Measurements from ENCODE around the gene CSTPP1. TPM values are rescaled to one million over a fixed set of nuclear protein-coding genes. Genes with fewer than 3 reads are reported as not detected.

The CSTPP1 gene
- total RNA-seq, 1 donor from 2014 or later: 31.5 TPM

DNA sequence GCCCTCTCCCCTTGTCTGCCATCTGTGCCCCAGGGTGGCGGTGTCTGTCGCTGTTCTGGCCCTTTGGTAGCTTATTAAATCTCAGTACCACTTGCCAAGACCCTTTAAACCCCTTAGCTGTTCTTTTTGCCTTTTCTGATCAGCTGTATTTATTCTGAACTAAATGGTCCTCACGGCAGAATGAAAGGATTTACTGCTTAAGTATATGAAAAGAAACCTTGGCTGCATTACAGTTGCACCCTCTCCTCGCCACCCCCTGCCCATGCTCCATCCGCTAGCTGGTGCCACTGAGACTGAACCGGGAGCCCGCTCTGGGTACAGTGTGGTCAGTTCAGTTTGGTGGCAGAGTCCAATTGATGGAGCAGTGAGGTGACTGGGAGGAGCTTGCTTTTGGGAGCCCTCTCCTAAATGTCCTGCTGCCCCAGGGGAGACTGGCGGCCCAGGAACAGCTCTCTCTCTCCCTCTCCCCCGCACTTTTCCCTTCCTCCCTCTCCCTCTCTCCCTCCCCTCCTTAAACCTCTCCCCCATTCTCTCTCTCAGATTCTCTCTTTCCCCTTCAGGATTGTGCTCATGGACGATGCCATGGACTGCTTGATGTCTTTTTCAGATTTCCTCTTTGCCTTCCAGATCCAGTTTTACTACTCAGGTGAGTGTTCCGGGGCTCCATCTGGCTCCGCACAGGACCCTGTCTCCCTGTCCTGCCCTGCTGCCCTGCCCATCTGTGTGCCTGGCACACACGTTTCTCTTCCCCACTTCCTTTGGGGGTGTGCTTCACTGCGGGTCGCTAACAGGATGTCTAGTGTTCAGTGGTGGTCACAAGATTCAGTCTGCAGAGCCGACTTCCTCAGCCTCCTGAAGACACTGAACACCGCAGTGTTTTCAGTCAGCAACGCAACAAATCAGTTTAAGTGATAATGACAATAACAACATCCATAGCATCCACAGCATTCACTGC lies 218.3 kb downstream of the CSTPP1 start:
- Histone ChIP-seq H3K27me3 (ENCODE audit: control insufficient read depth, insufficient read depth, low read length) (no peaks in the 10 kb centered on the region), H3K4me3 (ENCODE audit: low read depth, low read length) (no peak overlapping the region), H3K36me3 (ENCODE audit: control insufficient read depth, insufficient read depth, low read length) (no peaks in the 10 kb centered on the region)
- DNase-seq (ENCODE audit: low read depth): no peak
- no peak for TF ChIP-seq CTCF (IDR thresholded peaks at IDR 0.05; ENCODE audit: insufficient read depth, low read length, poor library complexity, severe bottlenecking)

- TF ChIP-seq CTCF (IDR thresholded peaks at IDR 0.05; ENCODE audit: insufficient read depth, low read length, poor library complexity, severe bottlenecking): no peak
- DNase-seq (ENCODE audit: low read depth): no peak
Measured at GRCh38 chr11:47155879-47156278, 219.3 kb downstream of the CSTPP1 start.

GRCh38 chr11:47156333-47156732 lies 219.8 kb downstream of the CSTPP1 start:
- no peak overlapping the region for H3K4me3 ChIP-seq (ENCODE audit: low read depth, low read length)
- no peaks in the 10 kb centered on the region for H3K27me3 ChIP-seq (ENCODE audit: control insufficient read depth, insufficient read depth, low read length)
- no peaks in the 10 kb centered on the region for H3K36me3 ChIP-seq (ENCODE audit: control insufficient read depth, insufficient read depth, low read length)
- no peak for TF ChIP-seq CTCF (IDR thresholded peaks at IDR 0.05; ENCODE audit: insufficient read depth, low read length, poor library complexity, severe bottlenecking)
- no peak for DNase-seq (ENCODE audit: low read depth)

More at GRCh38 chr11:47155879-47156278, 219.3 kb downstream of the CSTPP1 start:
- Histone ChIP-seq H3K36me3 (ENCODE audit: control insufficient read depth, insufficient read depth, low read length) (no peaks in the 10 kb centered on the region), H3K27me3 (ENCODE audit: control insufficient read depth, insufficient read depth, low read length) (no peaks in the 10 kb centered on the region), H3K4me3 (ENCODE audit: low read depth, low read length) (no peak overlapping the region)

DNA sequence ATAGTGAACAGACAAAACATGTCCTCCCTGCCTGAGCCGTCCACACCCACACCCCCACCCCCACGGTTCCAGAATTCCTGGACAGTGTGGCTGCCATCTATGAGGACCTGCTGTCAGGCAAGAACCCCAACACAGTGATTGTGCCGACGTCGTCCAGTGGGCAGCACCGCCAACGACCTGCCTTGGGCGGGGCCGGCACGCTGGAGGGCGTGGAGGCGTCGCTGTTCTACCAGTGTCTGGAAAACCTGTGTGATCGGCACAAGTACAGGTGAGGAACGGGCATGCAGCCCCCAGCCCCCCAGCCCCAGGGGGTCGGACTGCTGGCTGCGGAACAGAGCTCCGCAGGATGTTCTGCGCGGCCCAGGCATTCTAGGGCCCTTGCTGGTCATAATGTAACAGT lies 220.4 kb downstream of the CSTPP1 start:
- no peak for DNase-seq (ENCODE audit: low read depth)
- Histone ChIP-seq H3K27me3 (ENCODE audit: control insufficient read depth, insufficient read depth, low read length) (no peaks in the 10 kb centered on the region), H3K4me3 (ENCODE audit: low read depth, low read length) (no peak overlapping the region), H3K36me3 (ENCODE audit: control insufficient read depth, insufficient read depth, low read length) (no peaks in the 10 kb centered on the region)
- TF ChIP-seq CTCF (IDR thresholded peaks at IDR 0.05; ENCODE audit: insufficient read depth, low read length, poor library complexity, severe bottlenecking): no peak

GRCh38 chr11:47157805-47158204 lies 221.2 kb downstream of the CSTPP1 start:
- DNase-seq (ENCODE audit: low read depth): no peak
- Histone ChIP-seq H3K36me3 (ENCODE audit: control insufficient read depth, insufficient read depth, low read length) (no peaks in the 10 kb centered on the region), H3K4me3 (ENCODE audit: low read depth, low read length) (no peak overlapping the region), H3K27me3 (ENCODE audit: control insufficient read depth, insufficient read depth, low read length) (no peaks in the 10 kb centered on the region)
- TF ChIP-seq CTCF (IDR thresholded peaks at IDR 0.05; ENCODE audit: insufficient read depth, low read length, poor library complexity, severe bottlenecking): no peak

Measured in kidney epithelial cell (primary cell).